GM18508 (cell line): ENCODE data around the gene SH3BP5L.

Experiments used
- ATAC-seq: cut with Tn5 transposase; IDR thresholded peaks from one replicate; pipeline ENCODE4 v1.9.1; 2021; ENCODE audit warnings: moderate number of reproducible peaks; ENCODE audit not compliant: insufficient read depth, unreplicated experiment

SH3BP5L gene

GRCh38 chr1:248825909-248826760 lies at the start of gene SH3BP5L:
TSS of gene SH3BP5L (minus strand) at chr1:248825915. CDS start at chr1:248824935, 980 bp downstream.
- peak; percentile 88 for ATAC-seq

DNA sequence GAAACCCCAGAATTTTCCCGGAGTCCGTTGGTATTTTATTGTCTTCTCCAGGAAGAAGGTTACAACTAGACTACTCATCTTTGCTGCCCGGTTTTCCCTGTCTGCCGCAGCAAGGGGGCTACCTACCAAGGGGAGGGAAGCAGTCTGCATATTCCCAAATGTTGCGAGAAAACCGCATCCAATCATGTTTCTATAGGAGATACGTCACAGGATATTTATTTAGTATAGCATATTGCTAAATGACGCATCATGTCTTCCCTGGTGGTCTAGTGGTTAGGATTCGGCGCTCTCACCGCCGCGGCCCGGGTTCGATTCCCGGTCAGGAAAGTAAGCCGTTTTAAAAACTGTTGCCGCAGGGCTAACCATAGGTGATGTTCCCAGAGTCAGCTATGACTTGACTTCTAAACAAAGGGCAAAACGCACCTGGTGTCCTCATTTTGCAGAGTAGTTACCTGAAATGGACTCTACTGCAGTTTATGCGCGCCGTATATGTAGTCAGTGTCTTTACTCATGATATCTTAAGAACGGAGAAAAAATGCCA lies 48.3 kb upstream of the SH3BP5L start:
- ATAC-seq = peak; percentile 61

- peak; percentile 47 for ATAC-seq
Observed at GRCh38 chr1:248873409-248873992, 47.8 kb upstream of the SH3BP5L start.

- ATAC-seq = peak; percentile 13
Observed at GRCh38 chr1:248872752-248873408, 47.2 kb upstream of the SH3BP5L start.

DNA sequence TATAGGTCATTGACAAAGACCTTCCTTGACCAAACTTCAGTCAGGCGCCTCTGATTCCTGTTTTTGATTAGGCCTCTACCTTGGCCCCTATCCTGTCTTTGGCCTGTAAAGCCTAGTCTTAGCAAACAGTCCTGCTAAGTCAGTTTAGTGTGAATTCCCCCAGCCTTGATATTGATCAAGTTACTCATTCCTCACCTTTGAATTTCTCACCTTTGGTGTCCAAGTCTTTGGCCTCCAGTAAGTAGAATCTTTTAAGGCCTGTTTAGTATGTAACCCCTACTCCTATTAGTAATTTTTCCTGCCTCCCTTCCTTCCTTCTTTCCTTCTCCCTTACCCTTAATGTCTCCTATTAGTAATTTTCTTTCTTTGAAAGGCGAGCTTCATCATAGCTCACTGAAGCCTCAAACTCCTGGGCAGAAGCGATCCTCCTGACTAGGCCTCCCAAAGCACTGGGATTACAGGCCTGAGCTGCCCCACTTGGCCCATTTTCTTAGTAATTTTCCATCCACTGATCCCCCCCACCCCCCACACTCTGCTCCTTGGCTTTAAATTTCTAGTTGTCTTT lies 46.2 kb upstream of the SH3BP5L start:
- no peak for ATAC-seq

DNA sequence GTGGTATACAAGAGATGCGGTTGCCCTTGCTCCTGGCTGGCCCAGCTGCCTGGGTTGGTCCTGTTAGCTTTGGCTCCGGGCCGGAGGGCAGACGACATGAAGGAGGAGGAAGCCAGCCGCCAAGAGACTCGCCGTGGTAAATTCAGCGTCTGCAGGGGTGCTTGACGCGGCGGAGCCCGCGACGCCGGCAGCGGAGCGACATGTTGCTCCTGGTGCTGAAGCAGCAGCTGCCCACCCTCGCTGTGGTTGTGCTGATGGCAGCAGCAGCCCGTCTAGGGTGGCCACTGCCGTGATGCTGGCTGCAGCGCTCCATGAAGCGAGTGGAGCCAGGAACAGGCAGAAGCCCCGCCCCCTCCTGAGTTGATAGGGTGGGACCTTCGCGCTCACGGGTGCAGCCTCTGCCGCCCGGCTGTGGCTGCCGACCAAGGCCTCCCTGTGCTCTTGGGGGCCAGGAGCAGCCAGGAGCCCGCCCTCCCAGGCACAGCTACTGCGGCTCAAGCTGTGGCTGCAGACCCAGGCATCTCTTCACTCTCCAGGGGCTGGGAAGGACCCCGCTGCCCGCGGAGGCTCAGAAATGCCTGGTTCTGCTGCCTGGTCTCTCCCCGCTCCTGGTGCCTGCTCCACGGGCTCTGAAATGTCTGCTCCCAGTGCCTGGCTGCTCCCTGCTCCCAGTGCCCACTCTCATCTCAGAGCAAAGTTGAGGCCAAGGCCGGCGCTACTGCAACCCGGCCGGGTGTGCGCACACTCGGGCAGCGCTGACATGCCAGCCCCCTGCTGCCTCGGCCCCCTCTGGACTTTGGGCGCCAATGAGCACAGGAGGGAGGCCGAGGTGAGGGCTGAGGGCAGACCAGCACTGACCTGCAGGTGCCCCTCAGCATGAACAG lies 37.5 kb upstream of the SH3BP5L start:
- ATAC-seq = peak; percentile 42

GRCh38 chr1:248862695-248862997 lies 36.9 kb upstream of the SH3BP5L start:
- ATAC-seq = peak; percentile 0

DNA sequence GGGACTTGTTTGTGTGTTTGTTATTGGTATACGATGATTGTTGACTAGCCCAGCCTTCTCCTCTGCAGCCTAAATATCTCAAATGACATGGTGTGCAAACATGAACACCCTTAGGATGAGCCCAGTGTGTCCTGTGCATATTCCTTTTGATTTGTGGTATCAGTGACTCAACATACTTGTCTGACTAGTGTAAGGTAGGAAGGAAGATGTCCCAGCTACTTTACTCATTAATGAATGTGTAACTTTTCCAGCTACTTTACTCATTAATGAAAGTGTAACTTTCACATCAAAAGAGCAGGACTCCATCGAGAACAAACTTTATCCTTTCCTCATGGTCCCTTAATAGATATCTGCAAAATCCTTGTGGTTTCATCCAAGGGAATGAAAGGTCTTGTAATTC lies 35.9 kb upstream of the SH3BP5L start:
- ATAC-seq = no peak

DNA sequence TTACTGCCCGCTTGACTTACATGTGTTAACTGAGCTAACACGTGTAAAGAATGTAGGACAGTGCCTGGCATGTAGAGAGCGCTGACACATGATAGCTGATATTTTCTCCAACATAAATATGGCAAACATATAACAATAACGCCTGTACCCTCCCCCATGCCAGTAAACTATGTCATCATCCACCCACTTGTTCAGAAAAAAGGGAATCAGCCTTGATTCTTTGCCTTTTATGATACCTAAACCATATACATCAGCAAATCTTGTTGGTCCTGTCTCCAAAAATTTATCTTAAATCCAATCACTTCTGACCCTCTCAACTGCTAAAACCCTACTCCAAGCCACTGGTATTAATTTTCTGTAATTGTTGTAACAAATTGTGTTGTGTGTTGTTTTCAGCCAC lies 34.3 kb upstream of the SH3BP5L start:
- no peak for ATAC-seq

GRCh38 chr1:248858891-248859889 lies 33.5 kb upstream of the SH3BP5L start, which contains the start of gene ZNF692:
TSS of gene ZNF692 (minus strand) at chr1:248859085. CDS start at chr1:248858309, 776 bp downstream.
- ATAC-seq = peak; percentile 48

DNA sequence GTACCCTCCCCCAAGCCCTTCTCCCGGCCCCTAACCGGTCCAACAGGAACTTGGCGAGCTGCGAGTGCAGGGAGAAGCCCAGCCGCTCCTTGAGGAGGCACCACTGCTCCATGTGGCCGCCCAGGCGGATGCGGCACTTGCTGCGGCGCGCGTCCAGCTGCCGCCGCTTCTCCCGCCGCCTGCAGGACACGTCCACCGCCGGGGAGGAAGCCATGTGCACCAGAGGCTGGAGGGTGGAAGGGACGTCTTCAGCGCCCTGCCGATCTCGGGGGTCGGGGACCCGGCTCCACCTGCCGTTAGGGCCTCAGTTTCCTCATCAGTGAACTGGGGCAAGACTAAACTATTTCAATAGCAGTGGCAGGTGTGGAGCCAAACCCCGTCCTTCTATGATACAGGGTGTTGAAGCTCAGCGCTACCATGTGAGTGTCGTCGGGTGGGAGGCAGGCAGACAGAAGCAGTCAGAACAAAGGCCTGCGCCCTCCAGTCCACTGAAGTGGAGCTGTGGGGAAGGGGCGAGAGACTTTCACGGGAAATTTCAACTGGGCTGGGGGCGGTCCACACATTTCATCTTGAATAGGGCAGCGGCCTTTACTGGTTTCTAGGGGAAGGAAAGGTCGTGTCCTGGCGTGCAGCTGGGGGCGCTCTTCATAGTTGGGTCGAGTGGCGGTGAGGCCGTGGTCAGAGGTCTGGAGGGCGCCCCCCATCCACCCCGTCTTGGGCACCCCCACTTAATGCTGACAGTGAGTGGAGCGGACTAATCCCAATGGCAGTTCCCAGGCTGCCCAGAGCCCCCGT lies 32.6 kb upstream of the SH3BP5L start:
- peak; percentile 24 for ATAC-seq

DNA sequence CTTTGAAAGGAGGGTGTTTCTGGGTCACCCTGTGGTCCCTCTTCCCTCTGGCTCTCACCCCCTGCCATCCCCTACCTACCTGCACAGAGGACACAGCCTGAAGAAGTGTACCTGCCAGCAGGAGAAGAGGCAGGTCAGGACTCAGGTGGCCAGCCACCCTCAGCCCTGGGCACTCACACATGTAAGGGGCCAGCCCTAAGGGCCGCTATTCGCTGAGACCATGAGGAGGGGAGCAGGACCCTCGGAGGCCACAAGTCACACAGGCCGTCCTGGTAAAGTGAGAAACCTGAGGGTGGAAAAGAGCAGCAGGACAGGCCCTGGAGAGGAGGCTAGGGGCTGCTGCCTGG lies 32.0 kb upstream of the SH3BP5L start:
- no peak for ATAC-seq

DNA sequence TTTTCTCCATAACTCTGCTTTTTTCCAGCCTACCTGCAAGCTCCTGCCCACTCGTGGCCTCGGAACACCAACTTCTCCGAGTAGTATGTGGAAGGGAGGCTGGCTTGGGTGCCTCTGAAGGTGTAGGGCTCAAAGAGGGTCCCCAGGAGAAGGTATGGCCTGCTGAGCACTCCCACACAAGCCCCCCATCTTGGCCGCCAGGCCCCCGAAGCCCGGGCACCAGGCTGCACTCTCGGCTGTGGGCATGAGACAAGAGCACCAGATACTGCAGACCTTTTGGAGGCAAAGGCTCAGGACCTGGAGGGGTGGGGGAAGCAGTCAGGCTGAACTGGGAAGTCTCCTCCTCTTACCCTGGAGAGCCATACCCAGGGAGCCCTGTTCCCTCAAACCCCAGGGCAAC lies 31.5 kb upstream of the SH3BP5L start:
- ATAC-seq = no peak

- no peak for ATAC-seq
Observed at GRCh38 chr1:248856176-248856575, 30.5 kb upstream of the SH3BP5L start.

GRCh38 chr1:248855580-248855979 lies 29.9 kb upstream of the SH3BP5L start:
- no peak for ATAC-seq

- ATAC-seq = no peak
Observed at GRCh38 chr1:248853663-248854375, 28.1 kb upstream of the SH3BP5L start.
